CD4-positive, alpha-beta T cell (primary cell): ENCODE data around the gene SPATA31C2. TPM values are rescaled to one million over a fixed set of nuclear protein-coding genes. Genes with fewer than 3 reads are reported as not detected.
"Not testable (repeated sequence)": the region's sequence is repeated elsewhere in the genome, so short reads cannot be mapped to it uniquely, and the experiment has no call there.

Experiments used
- ATAC-seq: fragments of 200-7000 bp; cut with Tn5 transposase; one replicate; pipeline ENCODE4 v1.10.0; 2022; ENCODE audit warnings: mild to moderate bottlenecking; ENCODE audit not compliant: poor library complexity
- CTCF ChIA-PET: fragments of 350-600 bp; sonication (Branson Sonifier 250); formaldehyde crosslinking; loops from one replicate; lab custom pipeline; 2021; ENCODE audit warnings: antibody characterized with exemption, inconsistent platforms; lab: Charles Lee
- POLR2A ChIA-PET: fragments of 350-600 bp; sonication (Branson Sonifier 250); formaldehyde crosslinking; loops from one replicate; lab custom pipeline; 2021; ENCODE audit warnings: antibody characterized with exemption, inconsistent platforms; lab: Charles Lee
- DNase-seq, 14 experiments: peaks; one replicate each; pipeline ENCODE4 v3.0.0-alpha.2; 2013 to 2020; ENCODE audit warnings: mixed read lengths in 2 of 14
- H3K27ac ChIP-seq, 2 donors: one replicate each; pipeline versions ENCODE4 v1.5.1 to v1.7.0; 2013; ENCODE audit warnings: low read length in 2 of 2, low read depth in 1 of 2, mild to moderate bottlenecking in 1 of 2
- H3K27me3 ChIP-seq, 2 experiments: 1 replicate in 1 of 2; 2 replicates in 1 of 2; pipeline versions ENCODE4 v1.6.1 to v1.7.0; 2013; ENCODE audit warnings: low read length in 2 of 2, control low read depth in 1 of 2, mild to moderate bottlenecking in 1 of 2, moderate library complexity in 1 of 2; ENCODE audit not compliant: insufficient read depth in 2 of 2, control insufficient read depth in 1 of 2
- H3K36me3 ChIP-seq: one replicate; pipeline ENCODE4 v1.6.1; 2013; ENCODE audit warnings: low read length, control low read depth; ENCODE audit not compliant: insufficient read depth
- H3K4me1 ChIP-seq: one replicate; pipeline ENCODE4 v1.6.1; 2013; ENCODE audit warnings: low read length, control low read depth; ENCODE audit not compliant: insufficient read depth
- H3K4me3 ChIP-seq: one replicate; pipeline ENCODE4 v1.5.1; 2013; ENCODE audit warnings: mild to moderate bottlenecking, low read length, moderate library complexity
- H3K9me3 ChIP-seq, 2 experiments: 1 replicate in 1 of 2; 2 replicates in 1 of 2; pipeline versions ENCODE4 v1.6.1 to v1.7.0; 2013; ENCODE audit warnings: low read length in 2 of 2, mild to moderate bottlenecking in 2 of 2, control low read depth in 1 of 2, moderate library complexity in 1 of 2; ENCODE audit not compliant: control insufficient read depth in 1 of 2, insufficient read depth in 1 of 2
- H3K27ac Mint-ChIP-seq: one replicate; pipeline ENCODE4 v1.8.0; 2020; ENCODE audit warnings: mixed read lengths
- H3K27me3 Mint-ChIP-seq: one replicate; pipeline ENCODE4 v1.8.0; 2021; ENCODE audit warnings: mixed read lengths
- H3K36me3 Mint-ChIP-seq: one replicate; pipeline ENCODE4 v1.8.0; 2021; ENCODE audit warnings: low read depth, mixed read lengths
- H3K4me1 Mint-ChIP-seq: one replicate; pipeline ENCODE4 v1.8.0; 2021; ENCODE audit warnings: low read depth, mixed read lengths
- H3K4me3 Mint-ChIP-seq: one replicate; pipeline ENCODE4 v1.8.0; 2020; ENCODE audit warnings: mild to moderate bottlenecking, mixed read lengths
- H3K9me3 Mint-ChIP-seq: one replicate; pipeline ENCODE4 v1.8.0; 2020; ENCODE audit warnings: mixed read lengths
- CTCF ChIP-seq: fragments of 200-600 bp; IDR thresholded peaks from one replicate; pipeline ENCODE4 v1.8.0; 2022; ENCODE audit warnings: antibody characterized with exemption, mild to moderate bottlenecking
- intact Hi-C, 2 experiments: fragments of 100-400 bp; cut with DNase I in 1 of 2; cut with micrococcal nuclease in 1 of 2; formaldehyde crosslinking; loops; one replicate each; pipeline versions ENCODE4 v1.15.1 to v1.9.0; 2023 to 2025; cut with DNase I, micrococcal nuclease
- total RNA-seq, 174 experiments: library from RNA in 2 of 174; stranded (reverse) in 2 of 174; gene quantifications; one replicate each; pipeline ENCODE4 v1.2.3 and lab custom pipeline; 2021 to 2026

Gene SPATA31C2
- total RNA-seq, 2 experiments from 2014 or later: not detected

DNA sequence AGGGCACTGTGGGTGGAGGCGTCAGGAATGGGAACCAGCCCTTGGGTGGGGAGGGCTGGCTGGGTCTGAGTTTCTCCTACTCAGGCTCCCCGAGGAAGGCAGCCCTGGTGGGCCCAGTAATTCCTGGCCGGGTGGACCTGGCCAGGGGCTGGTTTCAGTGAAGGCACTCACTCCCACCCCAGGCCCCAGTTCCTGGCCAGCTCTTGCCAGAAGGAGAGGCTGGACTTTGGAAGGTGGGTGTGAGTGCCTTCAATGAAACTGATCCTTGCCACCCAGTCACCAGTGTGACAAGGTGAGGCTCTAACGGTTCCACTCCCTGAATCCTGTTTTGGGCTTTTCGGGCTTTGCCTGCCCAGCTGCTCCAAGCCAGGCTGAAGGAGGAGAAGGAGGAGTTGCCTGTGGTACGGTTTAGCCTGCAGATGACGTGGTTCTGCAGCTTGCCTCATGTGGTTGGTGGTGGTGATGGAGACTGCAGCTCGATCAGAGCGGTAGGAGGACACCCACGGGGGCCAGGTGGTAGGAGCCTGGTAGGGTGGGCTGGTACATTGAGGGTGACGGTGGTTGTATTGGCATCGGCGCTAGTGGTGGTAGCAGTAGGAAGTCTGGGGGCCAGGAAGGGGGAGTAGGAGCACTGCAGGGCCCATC lies 23.2 kb downstream of the SPATA31C2 start:
- H3K4me3 ChIP-seq, H3K4me3 Mint-ChIP-seq, ATAC-seq, H3K27ac Mint-ChIP-seq, H3K9me3 ChIP-seq, H3K36me3 Mint-ChIP-seq, CTCF ChIA-PET, H3K27me3 Mint-ChIP-seq, H3K36me3 ChIP-seq, H3K4me1 ChIP-seq, POLR2A ChIA-PET, intact Hi-C loops, H3K4me1 Mint-ChIP-seq, H3K27me3 ChIP-seq, H3K9me3 Mint-ChIP-seq, H3K27ac ChIP-seq, DNase-seq: not testable (repeated sequence)

DNA sequence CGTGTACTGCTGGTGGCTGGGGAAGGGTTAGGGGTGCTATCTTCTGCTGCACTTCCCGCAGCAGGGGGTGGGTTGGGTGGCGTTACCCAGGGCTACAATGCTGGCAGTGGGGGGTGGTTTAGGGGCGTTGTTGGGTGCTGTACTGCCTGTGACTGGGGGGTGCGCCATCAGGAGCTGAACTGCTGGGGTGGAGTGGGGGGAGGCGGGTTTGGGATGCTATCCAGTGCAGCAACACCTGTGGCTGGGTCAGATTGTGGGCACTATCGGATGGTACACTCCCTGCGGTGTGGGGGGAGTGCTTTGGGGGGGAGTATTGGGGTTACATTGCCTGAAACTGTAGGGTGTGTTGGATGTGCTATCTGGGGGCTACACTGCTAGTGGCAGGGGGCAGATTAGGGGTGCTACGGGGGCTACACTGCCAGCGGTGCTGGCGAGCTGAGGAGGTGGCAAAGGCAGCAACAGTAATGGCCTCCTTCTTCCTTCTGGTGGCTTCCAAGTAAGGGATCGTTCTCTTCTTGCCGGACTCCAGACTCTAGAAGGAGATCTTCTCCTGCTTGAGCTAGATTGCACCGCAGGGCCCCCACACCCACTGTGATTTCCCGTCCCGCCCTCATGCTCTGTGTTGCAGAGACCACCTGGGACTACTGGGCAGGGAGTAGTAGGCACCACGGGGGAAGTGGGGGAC lies 23.9 kb downstream of the SPATA31C2 start:
- H3K4me1 Mint-ChIP-seq, H3K9me3 Mint-ChIP-seq, H3K4me1 ChIP-seq, H3K27ac ChIP-seq, CTCF ChIA-PET, H3K36me3 Mint-ChIP-seq, H3K27ac Mint-ChIP-seq, ATAC-seq, H3K36me3 ChIP-seq, DNase-seq, H3K4me3 Mint-ChIP-seq, H3K9me3 ChIP-seq, POLR2A ChIA-PET, intact Hi-C loops, H3K27me3 Mint-ChIP-seq, H3K27me3 ChIP-seq, H3K4me3 ChIP-seq: not testable (repeated sequence)

GRCh38 chr9:88113156-88114130 lies 24.8 kb downstream of the SPATA31C2 start:
- H3K9me3 Mint-ChIP-seq, H3K36me3 ChIP-seq, H3K4me1 Mint-ChIP-seq, POLR2A ChIA-PET, H3K4me3 ChIP-seq, H3K27ac ChIP-seq, H3K36me3 Mint-ChIP-seq, H3K27ac Mint-ChIP-seq, intact Hi-C loops, H3K4me3 Mint-ChIP-seq, DNase-seq, H3K4me1 ChIP-seq, H3K27me3 Mint-ChIP-seq, H3K9me3 ChIP-seq, H3K27me3 ChIP-seq, CTCF ChIA-PET, ATAC-seq: not testable (repeated sequence)

- CTCF ChIA-PET: no interaction called here
- Mint-ChIP-seq H3K27ac (no peak overlapping the region), H3K27me3 (peaks cover 21% of the 10 kb centered on the region), H3K9me3 (no peaks in the 10 kb centered on the region), H3K4me3 (no peak overlapping the region), H3K36me3 (no peaks in the 10 kb centered on the region), H3K4me1 (no peaks in the 10 kb centered on the region)
- POLR2A ChIA-PET: no interaction called here
- no peak for TF ChIP-seq CTCF
- intact Hi-C loops: no loop called here
- Histone ChIP-seq H3K4me1 (no peaks in the 10 kb centered on the region), H3K4me3 (no peak overlapping the region), H3K9me3 (no peaks in the 10 kb centered on the region), H3K27me3 (peaks cover 0 to 5% of the 10 kb centered on the region in 2 experiments), H3K27ac (no peak overlapping the region), H3K36me3 (no peaks in the 10 kb centered on the region)
- ATAC-seq: no peak
- no peak for DNase-seq
Measured at GRCh38 chr9:88110026-88110425, 28.2 kb downstream of the SPATA31C2 start.
